Stimulated activated naive B cell treated with anti-CD40 and anti-IgM and Interleukin-4, amounts not matched to agents 10 μg/mL and 1 μg/mL and 100 μg/mL, for 72 hours (primary cell): ENCODE measurements around the gene TM2D1.
A peak's percentile ranks its signal among the peaks of the same experiment; 100 is the strongest.

Experiments used
- ATAC-seq, 2 donors: fragments of 150-1000 bp; cut with Tn5 transposase; replicated peaks; 2 replicates each; pipeline ENCODE4 v1.10.0; 2021; ENCODE audit warnings: moderate library complexity in 1 of 2
- DNase-seq: peaks from one replicate; pipeline ENCODE4 v3.0.0; 2021
- H3K27ac Mint-ChIP-seq: one replicate; pipeline ENCODE4 v1.8.0; 2022; ENCODE audit warnings: mild to moderate bottlenecking, mixed read lengths
- H3K27me3 Mint-ChIP-seq, 2 donors: one replicate each; pipeline ENCODE4 v1.8.0; 2022; ENCODE audit warnings: mixed read lengths in 2 of 2
- H3K36me3 Mint-ChIP-seq, 2 donors: one replicate each; pipeline ENCODE4 v1.8.0; 2022; ENCODE audit warnings: mixed read lengths in 2 of 2, mild to moderate bottlenecking in 1 of 2
- H3K4me1 Mint-ChIP-seq, 2 donors: one replicate each; pipeline ENCODE4 v1.8.0; 2022; ENCODE audit warnings: mixed read lengths in 2 of 2, mild to moderate bottlenecking in 1 of 2
- H3K4me3 Mint-ChIP-seq, 2 donors: one replicate each; pipeline ENCODE4 v1.8.0; 2022; ENCODE audit warnings: mild to moderate bottlenecking in 2 of 2, mixed read lengths in 2 of 2, moderate library complexity in 1 of 2
- H3K9me3 Mint-ChIP-seq, 2 donors: one replicate each; pipeline ENCODE4 v1.8.0; 2022; ENCODE audit warnings: mixed read lengths in 2 of 2, mild to moderate bottlenecking in 1 of 2

TM2D1 gene

DNA sequence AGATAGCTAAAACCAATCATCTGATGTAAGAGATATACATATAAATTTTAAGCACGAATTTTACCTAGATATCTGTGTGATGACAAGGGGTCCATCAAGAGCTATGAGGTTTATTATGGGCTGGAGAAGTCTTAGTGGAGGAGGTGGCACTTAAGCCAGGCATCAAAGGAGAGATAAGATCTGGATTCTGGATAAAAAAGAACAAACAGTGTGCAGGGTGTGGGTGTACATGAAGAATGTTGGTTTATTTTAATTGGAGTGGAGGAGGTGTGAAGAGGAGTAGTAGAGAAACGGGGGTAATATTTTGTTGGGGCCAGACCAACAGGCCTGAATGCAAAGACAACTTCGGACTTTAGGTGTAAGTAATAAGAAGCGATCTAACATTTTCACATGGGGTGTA lies 80.6 kb downstream of the TM2D1 start:
- H3K9me3 Mint-ChIP-seq = no peaks in the 10 kb centered on the region
- ATAC-seq (no peak), DNase-seq (no peak)
- H3K4me3 Mint-ChIP-seq = no peak overlapping the region
- no peaks in the 10 kb centered on the region for H3K27me3 Mint-ChIP-seq
- peaks cover 7 to 27% of the 10 kb centered on the region in 2 donors for H3K4me1 Mint-ChIP-seq
- H3K36me3 Mint-ChIP-seq = no peaks in the 10 kb centered on the region
- H3K27ac Mint-ChIP-seq = no peak overlapping the region

GRCh38 chr1:61642475-61643232 lies 82.3 kb downstream of the TM2D1 start:
- Mint-ChIP-seq H3K36me3 (no peaks in the 10 kb centered on the region), H3K9me3 (no peaks in the 10 kb centered on the region), H3K27ac (no peak overlapping the region), H3K27me3 (no peaks in the 10 kb centered on the region), H3K4me1 (peaks cover 7 to 27% of the 10 kb centered on the region in 2 donors), H3K4me3 (no peak overlapping the region)
- ATAC-seq (peak in 1 of 2 donors; percentile 49), DNase-seq (no peak)

- peaks cover 7 to 27% of the 10 kb centered on the region in 2 donors for H3K4me1 Mint-ChIP-seq
- peak overlapping the region; percentile 85 for H3K27ac Mint-ChIP-seq
- ATAC-seq (peak; percentile 90 to 91), DNase-seq (peak; percentile 51)
- H3K27me3 Mint-ChIP-seq = no peaks in the 10 kb centered on the region
- H3K4me3 Mint-ChIP-seq = peak overlapping the region; percentile 81 to 86
- no peaks in the 10 kb centered on the region for H3K36me3 Mint-ChIP-seq
- H3K9me3 Mint-ChIP-seq = no peaks in the 10 kb centered on the region
These were observed 83.2 kb downstream of the TM2D1 start for GRCh38 chr1:61641578-61642336.

DNA sequence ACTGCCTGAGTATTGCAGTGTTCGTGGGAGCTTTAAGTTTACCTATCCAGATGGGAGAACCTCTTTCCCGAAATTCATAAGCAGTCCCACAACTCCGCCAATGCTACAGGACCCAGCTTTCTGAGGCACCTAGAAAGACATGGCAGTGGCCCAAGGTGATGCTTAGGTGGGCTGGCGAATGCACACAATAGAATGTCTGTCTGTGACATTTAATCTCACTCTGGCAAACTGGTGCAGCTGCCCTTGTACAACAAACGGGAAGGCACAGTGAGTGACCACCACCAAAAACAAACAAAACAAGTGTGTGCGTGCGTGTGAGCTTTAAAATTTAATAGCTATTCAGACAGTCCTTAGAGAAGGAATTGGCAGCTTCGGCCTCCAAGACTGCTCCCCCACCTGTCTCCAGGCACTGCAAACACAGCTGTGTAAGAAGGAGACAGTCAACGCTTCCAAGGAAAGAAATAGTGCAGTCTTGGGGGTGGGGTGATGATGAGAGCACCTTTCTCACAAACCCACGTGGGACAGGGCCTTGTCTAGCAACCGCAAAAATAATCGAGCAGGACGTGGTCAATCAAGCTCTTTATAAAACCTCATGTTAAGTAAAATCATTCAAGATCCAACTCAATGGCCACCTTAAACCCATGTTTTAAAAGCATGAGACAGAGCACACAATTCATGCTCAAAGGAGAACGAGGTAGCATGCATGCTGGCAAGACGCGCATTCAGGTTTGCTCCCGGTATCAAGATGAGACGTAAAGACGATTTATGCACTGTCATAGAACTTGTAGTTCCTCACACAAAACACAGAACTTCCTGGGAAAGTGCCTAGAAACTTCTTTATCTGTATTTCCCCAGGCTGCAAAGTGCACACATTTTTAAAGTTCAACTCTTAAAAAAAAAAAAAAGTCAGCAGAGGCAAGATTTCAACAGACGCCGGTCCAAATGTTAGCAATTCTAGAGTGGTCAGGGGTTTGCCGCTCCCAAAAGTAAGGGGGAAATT lies 84.1 kb downstream of the TM2D1 start:
- no peaks in the 10 kb centered on the region for H3K9me3 Mint-ChIP-seq
- H3K27me3 Mint-ChIP-seq = no peaks in the 10 kb centered on the region
- peak; percentile 69 to 77 for ATAC-seq
- DNase-seq = peak; percentile 1
- H3K4me1 Mint-ChIP-seq = peaks cover 7 to 27% of the 10 kb centered on the region in 2 donors
- H3K36me3 Mint-ChIP-seq = no peaks in the 10 kb centered on the region
- H3K27ac Mint-ChIP-seq = peak overlapping the region; percentile 85
- H3K4me3 Mint-ChIP-seq = peak overlapping the region; percentile 81 to 86

- H3K9me3 Mint-ChIP-seq = no peaks in the 10 kb centered on the region
- H3K27ac Mint-ChIP-seq = no peak overlapping the region
- H3K36me3 Mint-ChIP-seq = no peaks in the 10 kb centered on the region
- no peak overlapping the region for H3K4me3 Mint-ChIP-seq
- peaks cover 0 to 1% of the 10 kb centered on the region in 2 donors for H3K27me3 Mint-ChIP-seq
- H3K4me1 Mint-ChIP-seq = peaks cover 7 to 27% of the 10 kb centered on the region in 2 donors
- DNase-seq (no peak), ATAC-seq (no peak)
These were observed 85.2 kb downstream of the TM2D1 start for GRCh38 chr1:61639608-61640336.

- no peak for DNase-seq
- H3K27me3 Mint-ChIP-seq = peaks cover 0 to 3% of the 10 kb centered on the region in 2 donors
These were observed 85.9 kb downstream of the TM2D1 start for GRCh38 chr1:61638911-61639605.

GRCh38 chr1:61638296-61638695 lies 86.6 kb downstream of the TM2D1 start:
- DNase-seq (no peak), ATAC-seq (no peak)
- H3K4me1 Mint-ChIP-seq = peaks cover 7 to 27% of the 10 kb centered on the region in 2 donors
- H3K9me3 Mint-ChIP-seq = no peaks in the 10 kb centered on the region
- no peak overlapping the region for H3K4me3 Mint-ChIP-seq
- H3K36me3 Mint-ChIP-seq = no peaks in the 10 kb centered on the region
- peaks cover 0 to 3% of the 10 kb centered on the region in 2 donors for H3K27me3 Mint-ChIP-seq
- H3K27ac Mint-ChIP-seq = no peak overlapping the region

More at GRCh38 chr1:61638911-61639605, 85.9 kb downstream of the TM2D1 start:
- Mint-ChIP-seq H3K4me1 (peaks cover 7 to 27% of the 10 kb centered on the region in 2 donors), H3K9me3 (no peaks in the 10 kb centered on the region), H3K4me3 (no peak overlapping the region), H3K27ac (no peak overlapping the region), H3K36me3 (no peaks in the 10 kb centered on the region)
- ATAC-seq = no peak

DNA sequence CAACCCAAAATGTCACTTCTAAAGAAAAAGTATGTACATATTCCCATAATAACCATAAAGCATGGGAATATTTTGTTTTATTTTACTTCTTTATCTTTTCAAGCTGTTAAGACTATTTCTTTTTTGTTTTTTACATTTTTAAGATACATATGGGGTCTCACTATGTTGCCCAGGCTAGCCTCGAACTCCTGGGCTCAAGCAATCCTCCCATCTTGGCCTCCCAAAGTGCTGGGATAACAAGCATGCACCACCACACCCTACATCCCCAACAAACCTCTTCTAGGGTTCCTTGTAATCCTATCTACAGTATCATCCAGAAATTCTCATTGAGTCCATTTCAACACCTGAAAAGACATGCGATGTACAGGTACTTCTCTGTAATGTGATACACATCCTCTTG lies 87.5 kb downstream of the TM2D1 start:
- no peak overlapping the region for H3K27ac Mint-ChIP-seq
- DNase-seq = no peak
- H3K4me3 Mint-ChIP-seq = no peak overlapping the region
- H3K36me3 Mint-ChIP-seq = no peaks in the 10 kb centered on the region
- H3K4me1 Mint-ChIP-seq = peaks cover 7 to 23% of the 10 kb centered on the region in 2 donors
- peaks cover 0 to 3% of the 10 kb centered on the region in 2 donors for H3K27me3 Mint-ChIP-seq
- no peaks in the 10 kb centered on the region for H3K9me3 Mint-ChIP-seq
- no peak for ATAC-seq

DNA sequence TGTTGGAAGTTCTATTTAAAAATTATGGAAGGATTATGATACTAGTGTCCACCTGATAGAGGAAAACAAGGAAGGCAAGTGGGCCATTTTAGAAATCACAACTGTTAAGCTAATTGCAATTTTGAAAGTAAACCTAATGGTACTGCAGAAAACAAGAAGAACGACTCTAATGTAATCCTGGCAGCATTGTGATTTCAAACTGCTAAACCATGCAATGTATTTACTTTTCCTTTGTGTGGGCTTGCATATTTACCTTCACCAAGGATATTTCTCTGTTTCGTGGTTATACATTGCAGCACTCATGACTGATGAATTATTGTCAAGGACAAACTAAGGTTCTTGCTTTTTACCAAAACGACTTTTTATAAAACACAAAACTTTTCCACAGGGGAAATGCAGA lies 88.1 kb downstream of the TM2D1 start:
- no peak overlapping the region for H3K27ac Mint-ChIP-seq
- H3K27me3 Mint-ChIP-seq = peaks cover 0 to 3% of the 10 kb centered on the region in 2 donors
- H3K4me3 Mint-ChIP-seq = no peak overlapping the region
- no peaks in the 10 kb centered on the region for H3K9me3 Mint-ChIP-seq
- no peaks in the 10 kb centered on the region for H3K36me3 Mint-ChIP-seq
- no peak for DNase-seq
- peaks cover 6 to 18% of the 10 kb centered on the region in 2 donors for H3K4me1 Mint-ChIP-seq
- ATAC-seq = no peak

GRCh38 chr1:61636376-61636775 lies 88.6 kb downstream of the TM2D1 start:
- ATAC-seq (no peak), DNase-seq (no peak)
- Mint-ChIP-seq H3K27ac (no peak overlapping the region), H3K4me3 (no peak overlapping the region), H3K36me3 (no peaks in the 10 kb centered on the region), H3K27me3 (peaks cover 0 to 3% of the 10 kb centered on the region in 2 donors), H3K9me3 (no peaks in the 10 kb centered on the region), H3K4me1 (peaks cover 5 to 13% of the 10 kb centered on the region in 2 donors)

DNA sequence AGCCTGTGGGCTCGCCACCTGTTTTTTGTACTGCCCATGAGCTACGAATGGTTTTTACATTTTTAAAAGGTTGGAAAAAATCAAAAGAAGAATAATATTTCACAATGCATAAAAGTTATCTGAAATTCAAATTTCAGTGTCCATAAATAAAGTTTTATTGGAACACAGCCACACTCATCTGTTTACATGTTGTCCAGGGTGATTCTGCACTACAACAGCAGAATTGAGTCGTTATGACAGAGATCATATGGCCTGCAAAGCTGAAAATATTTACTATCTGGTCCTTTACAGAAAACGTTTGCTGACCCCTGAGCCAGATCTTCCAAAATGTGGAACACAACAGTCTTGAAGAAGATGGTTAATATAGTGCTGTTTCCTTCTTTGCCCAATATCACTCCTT lies 89.4 kb downstream of the TM2D1 start:
- no peak for DNase-seq
- no peak overlapping the region for H3K4me3 Mint-ChIP-seq
- H3K27me3 Mint-ChIP-seq = peaks cover 0 to 3% of the 10 kb centered on the region in 2 donors
- H3K27ac Mint-ChIP-seq = no peak overlapping the region
- no peak for ATAC-seq
- peaks cover 0 to 5% of the 10 kb centered on the region in 2 donors for H3K4me1 Mint-ChIP-seq
- H3K9me3 Mint-ChIP-seq = no peaks in the 10 kb centered on the region
- H3K36me3 Mint-ChIP-seq = no peaks in the 10 kb centered on the region

- no peaks in the 10 kb centered on the region for H3K36me3 Mint-ChIP-seq
These were observed 93.5 kb downstream of the TM2D1 start for GRCh38 chr1:61631436-61631835.

More at GRCh38 chr1:61631436-61631835, 93.5 kb downstream of the TM2D1 start:
- Mint-ChIP-seq H3K27ac (no peak overlapping the region), H3K9me3 (no peaks in the 10 kb centered on the region), H3K4me3 (no peak overlapping the region), H3K27me3 (peaks cover 0 to 3% of the 10 kb centered on the region in 2 donors), H3K4me1 (no peaks in the 10 kb centered on the region)
- DNase-seq (no peak), ATAC-seq (no peak)
